H9 (cell line): ENCODE measurements around the gene AHCY. TPM values are rescaled to one million over a fixed set of nuclear protein-coding genes. Genes with fewer than 3 reads are reported as not detected.

Experiments
- DNase-seq: peaks from one replicate; pipeline ENCODE4 v3.0.0-alpha.2; 2017
- H2AFZ ChIP-seq: one replicate; pipeline ENCODE4 v1.6.1; 2013; ENCODE audit warnings: mild to moderate bottlenecking, low read length, control low read depth, moderate library complexity
- H2AK5ac ChIP-seq: 2 replicates; pipeline ENCODE4 v1.6.1; 2013; ENCODE audit warnings: low read length, control low read depth, mixed read lengths; ENCODE audit not compliant: insufficient read length
- H2BK120ac ChIP-seq: one replicate; pipeline ENCODE4 v1.6.1; 2013; ENCODE audit warnings: low read depth, mild to moderate bottlenecking, low read length, control low read depth, inconsistent platforms; ENCODE audit not compliant: poor library complexity, severe bottlenecking
- H2BK12ac ChIP-seq: 2 replicates; pipeline ENCODE4 v1.6.1; 2013; ENCODE audit warnings: low read length, control low read depth, mixed read lengths, low read depth; ENCODE audit not compliant: insufficient read length
- H2BK15ac ChIP-seq: 2 replicates; pipeline ENCODE4 v1.6.1; 2013; ENCODE audit warnings: low read depth, low read length, control low read depth
- H2BK20ac ChIP-seq: one replicate; pipeline ENCODE4 v1.6.1; 2013; ENCODE audit warnings: low read depth, mild to moderate bottlenecking, low read length, control low read depth, inconsistent platforms; ENCODE audit not compliant: poor library complexity, severe bottlenecking
- H2BK5ac ChIP-seq: 2 replicates; pipeline ENCODE4 v1.6.1; 2013; ENCODE audit warnings: low read length, control low read depth, mixed read lengths; ENCODE audit not compliant: insufficient read length
- H3K14ac ChIP-seq: 2 replicates; pipeline ENCODE4 v1.6.1; 2013; ENCODE audit warnings: low read length, control low read depth; ENCODE audit not compliant: insufficient read depth
- H3K18ac ChIP-seq: 2 replicates; pipeline ENCODE4 v1.6.1; 2013; ENCODE audit warnings: low read depth, mild to moderate bottlenecking, mixed read lengths, low read length, control low read depth; ENCODE audit not compliant: insufficient read length
- H3K23ac ChIP-seq: 2 replicates; pipeline ENCODE4 v1.6.1; 2013; ENCODE audit warnings: low read length, control low read depth, mixed read lengths, low read depth; ENCODE audit not compliant: insufficient read length
- H3K23me2 ChIP-seq: 2 replicates; pipeline ENCODE4 v1.6.1; 2013; ENCODE audit warnings: low read depth, mild to moderate bottlenecking, mixed read lengths, low read length, control low read depth; ENCODE audit not compliant: insufficient read length, poor library complexity, severe bottlenecking
- H3K27ac ChIP-seq: 2 replicates; pipeline ENCODE4 v1.5.1; 2013; ENCODE audit warnings: low read length, control low read depth, mixed read lengths, low read depth; ENCODE audit not compliant: insufficient read length
- H3K27me3 ChIP-seq: 2 replicates; pipeline ENCODE4 v1.6.1; 2013; ENCODE audit warnings: low read length, control low read depth, inconsistent platforms; ENCODE audit not compliant: insufficient read depth
- H3K4ac ChIP-seq: 2 replicates; pipeline ENCODE4 v1.6.1; 2013; ENCODE audit warnings: low read depth, mild to moderate bottlenecking, control low read depth, inconsistent platforms, low read length, moderate library complexity
- H3K4me1 ChIP-seq: 2 replicates; pipeline ENCODE4 v1.6.1; 2013; ENCODE audit warnings: low read length, control low read depth, inconsistent platforms; ENCODE audit not compliant: insufficient read depth
- H3K4me2 ChIP-seq: 2 replicates; pipeline ENCODE4 v1.6.1; 2013; ENCODE audit warnings: low read length, control low read depth, mixed read lengths; ENCODE audit not compliant: insufficient read length, insufficient read depth
- H3K56ac ChIP-seq: 2 replicates; pipeline ENCODE4 v1.6.1; 2013; ENCODE audit warnings: low read depth, mild to moderate bottlenecking, mixed read lengths, low read length, control low read depth; ENCODE audit not compliant: insufficient read length
- H3K79me1 ChIP-seq: 2 replicates; pipeline ENCODE4 v1.6.1; 2013; ENCODE audit warnings: low read depth, mild to moderate bottlenecking, moderate library complexity, low read length, control low read depth, inconsistent platforms; ENCODE audit not compliant: insufficient read depth, poor library complexity, severe bottlenecking
- H3K79me2 ChIP-seq: 2 replicates; pipeline ENCODE4 v1.6.1; 2013; ENCODE audit warnings: low read length, control low read depth, inconsistent platforms; ENCODE audit not compliant: insufficient read depth
- H3K9ac ChIP-seq: 2 replicates; pipeline ENCODE4 v1.6.1; 2013; ENCODE audit warnings: low read length, control low read depth, mixed read lengths; ENCODE audit not compliant: insufficient read length; ENCODE audit errors: extremely low read depth
- H3K9me3 ChIP-seq: one replicate; pipeline ENCODE4 v1.6.1; 2013; ENCODE audit warnings: low read depth, low read length, inconsistent platforms; ENCODE audit not compliant: control insufficient read depth
- H3T11ph ChIP-seq: one replicate; pipeline ENCODE4 v1.6.1; 2013; ENCODE audit warnings: mild to moderate bottlenecking, low read length, control low read depth, inconsistent platforms
- H4K20me1 ChIP-seq: one replicate; pipeline ENCODE4 v1.6.1; 2013; ENCODE audit not compliant: control insufficient read depth, insufficient read length, insufficient read depth
- H4K5ac ChIP-seq: 2 replicates; pipeline ENCODE4 v1.6.1; 2013; ENCODE audit warnings: low read depth, mild to moderate bottlenecking, mixed read lengths, low read length, control low read depth; ENCODE audit not compliant: insufficient read length
- H4K8ac ChIP-seq: replicated peaks from 2 replicates; pipeline ENCODE4 v1.6.1; 2013; ENCODE audit warnings: low read length, control low read depth, mixed read lengths, low read depth; ENCODE audit not compliant: insufficient read length
- H4K91ac ChIP-seq: 2 replicates; pipeline ENCODE4 v1.6.1; 2013; ENCODE audit warnings: low read depth, mild to moderate bottlenecking, moderate library complexity, mixed read lengths, low read length, control low read depth; ENCODE audit not compliant: insufficient read length
- H3K27ac Mint-ChIP-seq, 3 experiments: 2 replicates in 2 of 3; 3 replicates in 1 of 3; pipeline ENCODE4 v1.8.0; 2020 to 2021; ENCODE audit warnings: mixed read lengths in 3 of 3, mild to moderate bottlenecking in 1 of 3, moderate library complexity in 1 of 3
- H3K27me3 Mint-ChIP-seq: 2 replicates; pipeline ENCODE4 v1.8.0; 2021; ENCODE audit warnings: low read depth, mild to moderate bottlenecking, moderate library complexity, mixed read lengths
- H3K36me3 Mint-ChIP-seq, 3 experiments: 2 replicates in 2 of 3; 3 replicates in 1 of 3; pipeline ENCODE4 v1.8.0; 2020 to 2021; ENCODE audit warnings: low read depth in 3 of 3, mixed read lengths in 3 of 3; ENCODE audit not compliant: insufficient read depth in 1 of 3
- H3K4me1 Mint-ChIP-seq, 2 experiments: 2 replicates each; pipeline ENCODE4 v1.8.0; 2020; ENCODE audit warnings: mixed read lengths in 2 of 2
- H3K4me3 Mint-ChIP-seq, 2 experiments: 2 replicates in 1 of 2; 3 replicates in 1 of 2; pipeline ENCODE4 v1.8.0; 2020 to 2021; ENCODE audit warnings: mild to moderate bottlenecking in 2 of 2, mixed read lengths in 2 of 2, moderate library complexity in 1 of 2
- H3K9me3 Mint-ChIP-seq, 2 experiments: 2 replicates in 1 of 2; 3 replicates in 1 of 2; pipeline ENCODE4 v1.8.0; 2020; ENCODE audit warnings: mild to moderate bottlenecking in 2 of 2, mixed read lengths in 2 of 2, moderate library complexity in 1 of 2
- WGBS: extraction: QIAGEN DNeasy Blood & Tissue Kit; methylation state at CpG from one replicate; pipeline ENCODE4 v1.1.7; 2013; ENCODE audit warnings: missing lambda C conversion rate, low lambda C conversion rate, mixed read lengths; ENCODE audit not compliant: insufficient read length; ENCODE audit errors: extremely low coverage; 5-methylcytosine and 5-hydroxymethylcytosine counted together
- total RNA-seq: library from RNA; stranded (reverse); gene quantifications from 2 replicates; pipeline ENCODE4 v1.2.1, GENCODE V29; 2021
- TF ChIP-seq, protein P1 (sequence below): fragments of 200-600 bp; sonication (generic); conservative IDR thresholded peaks from 3 replicates; pipeline ENCODE4 v1.8.0; 2021; ENCODE audit warnings: antibody characterized with exemption, mild to moderate bottlenecking

AHCY gene
- total RNA-seq, 1 experiment from 2014 or later = 461 TPM

DNA sequence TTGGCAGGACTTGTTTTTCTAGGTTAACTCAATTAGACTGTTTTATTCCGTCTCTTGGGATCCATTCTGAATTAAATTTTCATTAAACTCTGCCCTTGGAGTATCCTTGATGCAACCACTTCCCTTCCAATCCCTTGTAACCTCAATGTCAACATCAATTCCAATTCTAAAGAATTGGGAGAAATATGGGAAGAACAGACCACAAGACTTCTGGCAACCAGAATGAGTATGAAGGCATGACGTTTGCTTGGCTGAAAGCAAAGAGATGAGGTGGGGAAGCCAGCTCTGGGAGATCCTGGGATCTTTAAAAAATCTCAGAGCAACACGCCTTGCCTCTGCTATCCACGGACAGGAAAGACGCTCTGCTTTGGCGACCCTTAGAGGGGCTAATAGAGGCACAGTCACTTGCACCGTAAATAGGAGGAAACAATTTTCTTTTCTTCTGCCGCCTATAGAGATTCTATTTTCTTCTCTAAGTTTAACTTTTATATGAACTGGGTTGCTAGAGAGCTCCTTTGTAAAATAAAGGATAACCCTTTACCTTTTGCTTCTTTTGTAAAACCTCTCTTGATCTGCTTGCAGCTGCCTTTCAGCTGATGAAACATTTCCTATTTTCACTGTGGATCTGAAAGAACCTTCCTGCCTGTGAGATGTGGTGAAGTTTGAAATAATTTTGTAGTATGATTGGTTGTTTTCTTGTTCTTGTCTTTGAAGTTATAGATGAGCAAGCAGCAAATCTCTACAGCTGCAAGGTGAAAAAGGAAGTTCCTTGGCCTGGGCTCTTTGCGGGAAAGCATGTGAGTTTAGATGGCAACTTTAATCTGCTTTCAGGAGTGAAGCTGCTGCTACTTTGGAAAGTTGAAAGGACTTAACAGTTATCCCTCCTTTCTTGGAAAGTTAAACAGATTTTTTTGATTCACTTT is 62.2 kb downstream of the AHCY start, which contains the start of gene ASIP:
TSS of gene ASIP (plus strand) at position 731 of the 923 bp plus-strand sequence. CDS start 18,952 bp downstream, outside the sequence.
- WGBS = no CpG with 5 or more reads among the region's 9 CpGs
- Histone ChIP-seq H3K56ac (no peak within 1 kb of the TSS), H3T11ph (no peak within 1 kb of the TSS), H3K27me3 (no peaks in the 10 kb centered on the region), H2BK5ac (no peak within 1 kb of the TSS), H2BK15ac (no peak within 1 kb of the TSS), H3K23me2 (no peaks in the 10 kb centered on the region), H4K20me1 (no peaks in the 10 kb centered on the region), H3K18ac (no peak within 1 kb of the TSS), H3K4ac (no peak within 1 kb of the TSS), H3K23ac (no peak within 1 kb of the TSS), H4K5ac (no peak within 1 kb of the TSS), H3K14ac (no peak within 1 kb of the TSS), H2BK12ac (no peak within 1 kb of the TSS), H2AFZ (no peak within 1 kb of the TSS), H2BK120ac (no peak within 1 kb of the TSS), H3K79me2 (no peaks in the 10 kb centered on the region), H3K9me3 (no peaks in the 10 kb centered on the region), H3K27ac (no peak within 1 kb of the TSS), H2BK20ac (no peak within 1 kb of the TSS), H3K79me1 (no peaks in the 10 kb centered on the region), H3K4me2 (no peak within 1 kb of the TSS), H4K8ac (no peak within 1 kb of the TSS), H2AK5ac (no peak within 1 kb of the TSS), H3K9ac (no peak within 1 kb of the TSS), H4K91ac (no peak within 1 kb of the TSS), H3K4me1 (no peaks in the 10 kb centered on the region)
- TF ChIP-seq, protein P1, sequence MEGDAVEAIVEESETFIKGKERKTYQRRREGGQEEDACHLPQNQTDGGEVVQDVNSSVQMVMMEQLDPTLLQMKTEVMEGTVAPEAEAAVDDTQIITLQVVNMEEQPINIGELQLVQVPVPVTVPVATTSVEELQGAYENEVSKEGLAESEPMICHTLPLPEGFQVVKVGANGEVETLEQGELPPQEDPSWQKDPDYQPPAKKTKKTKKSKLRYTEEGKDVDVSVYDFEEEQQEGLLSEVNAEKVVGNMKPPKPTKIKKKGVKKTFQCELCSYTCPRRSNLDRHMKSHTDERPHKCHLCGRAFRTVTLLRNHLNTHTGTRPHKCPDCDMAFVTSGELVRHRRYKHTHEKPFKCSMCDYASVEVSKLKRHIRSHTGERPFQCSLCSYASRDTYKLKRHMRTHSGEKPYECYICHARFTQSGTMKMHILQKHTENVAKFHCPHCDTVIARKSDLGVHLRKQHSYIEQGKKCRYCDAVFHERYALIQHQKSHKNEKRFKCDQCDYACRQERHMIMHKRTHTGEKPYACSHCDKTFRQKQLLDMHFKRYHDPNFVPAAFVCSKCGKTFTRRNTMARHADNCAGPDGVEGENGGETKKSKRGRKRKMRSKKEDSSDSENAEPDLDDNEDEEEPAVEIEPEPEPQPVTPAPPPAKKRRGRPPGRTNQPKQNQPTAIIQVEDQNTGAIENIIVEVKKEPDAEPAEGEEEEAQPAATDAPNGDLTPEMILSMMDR = no peak
- no peak within 1 kb of the TSS for H3K4me3 Mint-ChIP-seq
- peaks cover 10% of the 10 kb centered on the region for H3K27me3 Mint-ChIP-seq
- peaks cover 7 to 8% of the 10 kb centered on the region in 2 experiments for H3K4me1 Mint-ChIP-seq
- 0 out of 7 replicates have a peak within 1 kb of the TSS, but pooled peaks of 1 of the 3 experiments have one; percentile 3 for H3K27ac Mint-ChIP-seq
- H3K36me3 Mint-ChIP-seq = no peaks in the 10 kb centered on the region; a peak in 2 of 7 replicates
- H3K9me3 Mint-ChIP-seq = peaks cover 8 to 17% of the 10 kb centered on the region in 2 experiments; a peak in 4 of 5 replicates
- no peak for DNase-seq
